Fibroblast of the conjunctiva (primary cell): Measurements from ENCODE around the gene FOXP4.

Experiments used
- DNase-seq: peaks from one replicate; pipeline ENCODE4 v3.0.0-alpha.2; 2010; ENCODE audit warnings: low read depth

Gene FOXP4

DNA sequence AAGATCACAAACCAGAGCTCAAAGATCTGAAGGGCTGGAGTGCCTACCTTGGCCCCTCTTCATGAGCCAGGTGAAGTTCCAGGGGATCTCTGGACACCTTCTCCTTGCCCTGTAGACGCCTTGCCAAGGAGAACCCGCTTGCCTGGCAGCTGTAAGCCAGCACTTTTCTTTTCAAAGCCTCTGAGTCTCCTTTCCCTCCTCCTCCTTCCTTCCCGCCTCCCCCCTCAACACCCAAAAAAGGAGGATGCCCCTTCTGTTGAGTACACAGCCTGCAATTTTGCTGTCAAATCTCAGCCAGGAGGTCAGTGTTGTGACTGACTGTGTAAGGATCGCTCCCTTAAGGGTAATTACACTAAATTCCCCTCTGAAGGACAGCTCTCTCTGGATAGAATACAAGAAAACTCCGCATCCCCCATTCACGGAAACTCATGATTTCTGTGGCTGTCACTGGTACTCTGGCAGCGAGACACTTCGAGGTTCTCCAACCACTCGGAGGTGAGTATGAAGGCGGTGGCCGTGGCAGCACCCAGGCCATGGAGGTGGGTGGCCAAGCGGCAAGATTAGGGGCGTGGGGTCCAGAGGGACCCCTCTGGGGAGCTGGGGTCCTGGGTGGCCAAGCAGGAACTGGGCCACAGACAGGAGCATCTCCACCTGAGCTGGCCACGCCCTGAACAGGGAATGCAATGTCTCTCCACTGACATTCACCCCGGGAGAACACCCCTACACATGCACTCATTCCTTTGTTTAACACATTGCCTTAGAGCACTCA is 23.2 kb upstream of the FOXP4 start:
- DNase-seq: no peak

- DNase-seq: no peak
These were observed 22.1 kb upstream of the FOXP4 start for GRCh38 chr6:41523915-41524633.

- no peak for DNase-seq
These were observed 21.6 kb upstream of the FOXP4 start for GRCh38 chr6:41524634-41525011.

- no peak for DNase-seq
These were observed 18.3 kb upstream of the FOXP4 start for GRCh38 chr6:41527721-41528408.

DNA sequence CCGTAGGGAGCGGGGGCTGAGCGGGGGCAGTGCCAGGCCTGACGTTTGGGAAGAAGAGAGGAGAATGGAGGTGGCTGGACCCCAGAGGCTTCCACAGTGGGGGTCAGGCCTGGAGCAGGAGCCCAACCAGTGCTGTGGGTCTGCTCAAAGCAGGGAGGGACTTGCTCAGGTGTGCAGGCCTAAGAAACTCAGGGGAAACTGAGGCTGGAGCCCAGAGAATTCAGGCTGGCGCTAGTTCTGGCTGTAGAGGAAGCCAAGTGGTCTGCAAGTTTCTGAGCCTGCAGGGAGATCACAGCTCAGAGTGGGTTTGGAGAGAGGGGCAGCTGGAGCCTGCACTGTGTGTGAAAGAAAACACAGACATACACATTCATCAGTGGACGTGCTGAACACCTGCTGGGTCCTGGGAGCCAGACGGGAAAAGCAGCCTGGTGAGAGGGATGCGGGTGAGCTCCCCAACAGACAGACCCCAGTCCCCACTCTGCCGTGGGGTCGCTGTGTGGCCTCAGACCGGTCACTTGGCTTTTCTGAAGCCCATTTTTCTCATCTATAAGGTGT is 17.7 kb upstream of the FOXP4 start:
- no peak for DNase-seq

GRCh38 chr6:41529049-41529448 is 17.1 kb upstream of the FOXP4 start:
- no peak for DNase-seq

GRCh38 chr6:41529970-41530369 is 16.2 kb upstream of the FOXP4 start:
- DNase-seq: no peak

- no peak for DNase-seq
These were observed 15.7 kb upstream of the FOXP4 start for GRCh38 chr6:41530476-41530875.

GRCh38 chr6:41531016-41531415 is 15.2 kb upstream of the FOXP4 start:
- DNase-seq: no peak

- DNase-seq: no peak
These were observed 14.3 kb upstream of the FOXP4 start for GRCh38 chr6:41531591-41532582.

GRCh38 chr6:41535766-41536165 is 10.4 kb upstream of the FOXP4 start:
- no peak for DNase-seq

DNA sequence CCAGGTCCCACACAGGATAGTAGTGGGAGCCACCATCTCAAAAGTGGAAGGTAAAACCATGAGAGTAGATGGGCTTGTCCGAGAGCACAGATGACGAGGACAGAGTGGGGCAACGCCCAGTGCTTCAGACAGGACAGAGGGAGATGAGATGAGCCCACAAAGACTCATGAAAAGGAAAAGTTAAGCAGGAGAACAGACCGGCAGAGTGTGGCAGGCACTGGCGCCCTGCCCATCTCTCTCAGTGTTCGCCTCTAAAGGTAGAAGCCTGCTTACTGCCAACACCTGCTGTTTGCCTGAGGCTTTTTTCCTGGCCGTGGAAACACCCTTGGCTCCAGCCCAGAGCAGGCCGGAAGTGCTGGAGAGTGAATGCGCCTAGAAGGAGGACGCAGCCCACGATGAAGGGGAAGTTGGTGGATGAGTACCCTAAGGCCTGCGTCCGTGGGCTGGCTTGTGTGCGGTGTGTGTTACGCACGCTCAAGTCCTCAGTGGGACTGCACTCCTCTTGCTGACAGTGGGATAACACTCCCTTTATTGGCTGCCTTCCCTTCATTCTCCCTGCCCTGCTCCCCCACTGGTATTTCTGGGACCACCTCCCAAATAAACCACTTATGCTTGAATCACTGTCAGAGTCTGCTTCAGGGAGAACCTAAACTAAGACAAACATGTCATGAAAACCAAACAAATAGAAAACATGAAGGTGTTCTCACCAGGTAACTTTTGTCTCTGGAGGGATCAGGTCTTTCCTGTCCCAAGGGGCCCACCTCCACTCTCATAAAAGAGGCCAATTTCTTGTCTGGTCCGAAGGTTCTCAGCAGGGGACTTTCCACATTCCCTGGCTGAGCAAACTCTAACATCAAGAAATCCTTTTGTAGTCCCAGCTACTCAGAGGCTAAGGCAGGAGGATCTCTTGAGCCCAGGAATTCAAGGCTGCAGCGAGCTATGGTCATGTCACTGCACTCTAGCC is 9.1 kb upstream of the FOXP4 start:
- no peak for DNase-seq

GRCh38 chr6:41538556-41539182 is 7.5 kb upstream of the FOXP4 start:
- DNase-seq: no peak

GRCh38 chr6:41539204-41539603 is 7.0 kb upstream of the FOXP4 start:
- DNase-seq: no peak

GRCh38 chr6:41541364-41541763 is 4.8 kb upstream of the FOXP4 start:
- DNase-seq: no peak

- no peak for DNase-seq
These were observed 3.1 kb upstream of the FOXP4 start for GRCh38 chr6:41543087-41543486.

DNA sequence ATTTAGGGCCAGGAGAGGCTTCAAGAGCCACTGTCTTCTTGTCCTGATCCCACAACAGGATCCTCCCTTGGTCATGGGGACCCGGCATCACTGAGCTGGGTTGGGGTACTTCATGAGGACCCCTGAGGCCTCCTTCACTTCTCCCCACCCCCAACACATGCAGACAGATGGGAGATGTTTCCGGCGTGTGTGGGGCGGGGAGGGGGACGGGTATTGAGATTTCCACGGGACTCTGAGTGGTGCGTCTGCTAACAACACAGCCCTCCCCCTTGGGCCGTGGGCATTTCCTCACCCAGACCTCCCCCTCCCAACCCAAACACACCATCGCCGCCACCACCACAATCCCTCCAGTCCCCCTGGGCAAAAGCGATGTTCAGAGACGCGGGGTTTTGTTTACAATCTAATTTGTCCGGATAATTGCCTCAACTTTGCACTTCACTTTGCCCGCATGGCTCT is 906 bp upstream of the FOXP4 start:
- no peak for DNase-seq

- DNase-seq: no peak
These were observed 289 bp downstream of the FOXP4 start for GRCh38 chr6:41546475-41546865.

DNA sequence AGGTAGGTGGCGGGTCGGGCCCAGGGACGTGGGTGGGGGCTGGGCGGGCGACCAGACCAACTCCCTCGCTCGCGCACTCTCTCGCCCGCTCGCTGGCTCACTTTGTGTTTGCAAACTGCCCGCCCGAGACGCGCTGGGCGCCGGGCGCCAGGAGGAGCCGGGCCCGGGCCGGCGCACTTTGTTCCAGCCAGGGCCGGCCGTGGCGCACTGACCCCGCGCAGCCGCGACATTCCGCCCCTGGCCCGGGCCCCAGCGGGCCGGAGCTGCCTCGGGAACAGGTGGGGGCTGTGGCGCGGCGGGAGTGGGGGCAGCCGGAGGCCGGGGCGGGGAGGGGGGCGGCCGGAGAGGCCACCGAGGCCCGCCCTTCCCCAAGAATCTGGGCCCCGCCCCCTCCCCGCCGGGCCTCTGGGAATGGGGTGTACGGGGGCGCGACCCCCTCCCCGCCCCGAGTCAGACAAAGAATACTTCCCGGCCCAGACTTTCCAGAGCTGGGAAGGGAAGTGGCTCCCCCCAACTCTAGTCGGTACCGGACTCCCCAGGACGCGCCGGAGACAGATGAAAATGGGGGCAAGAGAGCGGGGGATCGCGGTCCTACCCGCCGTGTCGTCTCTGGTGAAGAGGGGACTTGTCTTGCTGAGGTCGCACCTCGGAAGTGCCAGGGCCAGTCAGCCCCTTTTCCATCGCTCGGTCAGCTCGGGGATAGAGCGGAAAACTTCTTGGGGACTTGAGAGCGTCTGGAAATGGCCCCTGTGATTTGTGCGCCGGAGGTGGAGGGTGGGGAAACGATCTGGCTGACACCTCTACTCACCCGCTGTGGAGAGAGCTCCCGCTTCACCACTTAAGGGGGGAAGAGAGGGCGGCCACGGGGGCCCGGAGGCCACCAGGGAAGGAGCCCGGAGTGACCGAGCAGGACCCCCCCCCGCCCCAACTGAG is 951 bp downstream of the FOXP4 start:
- no peak for DNase-seq
